Measurements from ENCODE around the gene MRS2.
"Not testable (repeated sequence)": the region's sequence is repeated elsewhere in the genome, so short reads cannot be mapped to it uniquely, and the experiment has no call there.

The MRS2 gene

GRCh38 chr6:24391756-24392405 lies 10.9 kb upstream of the MRS2 start:
- no peak for DNase-seq

GRCh38 chr6:24394061-24394779 lies 8.5 kb upstream of the MRS2 start:
- no peak for DNase-seq

- DNase-seq: peak; percentile 13
Measured at GRCh38 chr6:24394780-24395437, 7.8 kb upstream of the MRS2 start.

- no peak for DNase-seq
Measured at GRCh38 chr6:24396824-24397223, 5.9 kb upstream of the MRS2 start.

- no peak for DNase-seq
Measured at GRCh38 chr6:24397631-24398030, 5.1 kb upstream of the MRS2 start.

- not testable (repeated sequence) for DNase-seq
Measured at GRCh38 chr6:24400045-24401039, 2.4 kb upstream of the MRS2 start.

GRCh38 chr6:24401458-24401857 lies 1.3 kb upstream of the MRS2 start:
- no peak for DNase-seq

GRCh38 chr6:24403501-24403824 lies 727 bp downstream of the MRS2 start:
- no peak for DNase-seq

GRCh38 chr6:24405262-24405661 lies 2.5 kb downstream of the MRS2 start:
- DNase-seq: no peak

GRCh38 chr6:24408719-24409410 lies 6.1 kb downstream of the MRS2 start:
- DNase-seq: no peak

GRCh38 chr6:24410622-24411021 lies 7.9 kb downstream of the MRS2 start:
- no peak for DNase-seq

- no peak for DNase-seq
Measured at GRCh38 chr6:24412294-24412693, 9.6 kb downstream of the MRS2 start.

- DNase-seq: not testable (repeated sequence)
Measured at GRCh38 chr6:24414531-24414930, 11.8 kb downstream of the MRS2 start.

- no peak for DNase-seq
Measured at GRCh38 chr6:24415753-24416152, 13.0 kb downstream of the MRS2 start.

GRCh38 chr6:24419526-24419925 lies 16.8 kb downstream of the MRS2 start:
- no peak for DNase-seq

GRCh38 chr6:24425091-24425490 lies 22.4 kb downstream of the MRS2 start:
- no peak for DNase-seq

GRCh38 chr6:24426729-24427446 lies 24.2 kb downstream of the MRS2 start:
- no peak for DNase-seq

GRCh38 chr6:24428615-24429014 lies 25.9 kb downstream of the MRS2 start:
- no peak for DNase-seq

- no peak for DNase-seq
Measured at GRCh38 chr6:24429146-24429545, 26.4 kb downstream of the MRS2 start.

- no peak for DNase-seq
Measured at GRCh38 chr6:24430086-24430485, 27.4 kb downstream of the MRS2 start.

- peak; percentile 33 for DNase-seq
Measured at GRCh38 chr6:24431045-24431451, 28.3 kb downstream of the MRS2 start.

GRCh38 chr6:24432611-24433010 lies 29.9 kb downstream of the MRS2 start:
- DNase-seq: no peak

All from GF-D8 (cell line).